K562 (cell line): Measurements from ENCODE around the gene ZNF609. TPM values are rescaled to one million over a fixed set of nuclear protein-coding genes. Genes with fewer than 3 reads are reported as not detected.
"Not testable (repeated sequence)": the region's sequence is repeated elsewhere in the genome, so short reads cannot be mapped to it uniquely, and the experiment has no call there.

ENCODE experiments used
- ATAC-seq: fragments of 200-7000 bp; cut with Tn5 transposase; 3 replicates; pipeline ENCODE4 v1.9.1; 2020; ENCODE audit warnings: moderate library complexity
- BruUV-seq: library from RNA; stranded (reverse); fragments of 400-500 nt; replicated peaks from 2 replicates; lab custom pipeline; 2021; lab: Mats Ljungman, UMichigan
- CTCF ChIA-PET: fragments of 300-600 bp; formaldehyde crosslinking; extraction: SDS; loops from one replicate; lab custom pipeline; 2021; ENCODE audit warnings: low intra/inter-chr PET ratio; lab: Yijun Ruan, JAX
- POLR2A ChIA-PET: fragments of 300-600, 350-650 bp; sonication (Branson Sonifier 250); formaldehyde crosslinking; extraction: SDS; loops from one replicate; lab custom pipeline; 2021; ENCODE audit warnings: antibody characterized with exemption, inconsistent platforms; lab: Yijun Ruan, JAX
- DNase-seq, 4 experiments: peaks; one replicate each; pipeline versions ENCODE4 v3.0.0 to v3.0.0-alpha.2; 2011 to 2018; ENCODE audit warnings: low spot score in 3 of 4, mixed read lengths in 3 of 4; ENCODE audit errors: extremely low read depth in 1 of 4
- FAIRE-seq: peaks from 2 replicates; lab custom pipeline; 2011; peaks lifted over from hg19 to GRCh38; lab: Jason Lieb, UNC
- H2AFZ ChIP-seq: 2 replicates; pipeline ENCODE4 v1.6.0; 2011; ENCODE audit warnings: low read depth, low read length, control low read depth, inconsistent platforms
- H3K27ac ChIP-seq: fragments of 200-600 bp; 3 replicates; pipeline ENCODE4 v1.8.0; 2011; ENCODE audit warnings: low read depth, mild to moderate bottlenecking, control low read depth, inconsistent platforms, low read length, moderate library complexity, mixed read lengths; ENCODE audit errors: extremely low read depth
- H3K27me3 ChIP-seq, 2 experiments: fragments of 300-600 bp in 1 of 2; 2 replicates in 1 of 2; 3 replicates in 1 of 2; pipeline versions ENCODE4 v1.6.0 to v1.8.0; 2011; ENCODE audit warnings: inconsistent platforms in 2 of 2, low read length in 2 of 2, mild to moderate bottlenecking in 1 of 2, mixed read lengths in 1 of 2, moderate library complexity in 1 of 2; ENCODE audit not compliant: control insufficient read depth in 2 of 2, insufficient read depth in 2 of 2
- H3K36me3 ChIP-seq: fragments of 300-600 bp; 3 replicates; pipeline ENCODE4 v1.8.0; 2011; ENCODE audit warnings: mild to moderate bottlenecking, low read length, inconsistent platforms; ENCODE audit not compliant: control insufficient read depth, insufficient read depth
- H3K4me1 ChIP-seq, 2 experiments: fragments of 200-600 bp in 1 of 2; replicated peaks in 1 of 2; 2 replicates in 1 of 2; 3 replicates in 1 of 2; pipeline versions ENCODE4 v1.5.1 to v1.8.0; 2011; ENCODE audit warnings: inconsistent platforms in 2 of 2, low read length in 2 of 2, mild to moderate bottlenecking in 1 of 2, mixed read lengths in 1 of 2, moderate library complexity in 1 of 2; ENCODE audit not compliant: control insufficient read depth in 2 of 2, insufficient read depth in 2 of 2
- H3K4me2 ChIP-seq: 2 replicates; pipeline ENCODE4 v1.6.1; 2011; ENCODE audit warnings: low read length, control low read depth, inconsistent platforms, mixed read lengths; ENCODE audit not compliant: insufficient read depth
- H3K4me3 ChIP-seq: fragments of 200-600 bp; sonication (generic), shearing (Covaris generic); 2 replicates; pipeline ENCODE4 v1.5.1; 2016; ENCODE audit warnings: control low read depth, inconsistent platforms
- H3K79me2 ChIP-seq: fragments of 200-600 bp; 3 replicates; pipeline ENCODE4 v1.8.0; 2011; ENCODE audit warnings: low read length, inconsistent platforms; ENCODE audit not compliant: control insufficient read depth, insufficient read depth
- H3K9ac ChIP-seq, 2 experiments: 2 replicates each; pipeline versions ENCODE4 v1.6.0 to v1.6.1; 2011; ENCODE audit warnings: low read depth in 2 of 2, low read length in 2 of 2, control low read depth in 1 of 2, inconsistent platforms in 1 of 2, mild to moderate bottlenecking in 1 of 2, mixed read lengths in 1 of 2; ENCODE audit not compliant: insufficient read depth in 1 of 2
- H3K9me1 ChIP-seq: one replicate; pipeline ENCODE4 v1.6.0; 2011; ENCODE audit warnings: inconsistent platforms, mild to moderate bottlenecking, low read length, moderate library complexity; ENCODE audit not compliant: control insufficient read depth, insufficient read depth
- H3K9me3 ChIP-seq: replicated peaks from 2 replicates; pipeline ENCODE4 v1.5.1; 2011; ENCODE audit warnings: low read depth, low read length, inconsistent platforms; ENCODE audit not compliant: control insufficient read depth, insufficient read depth
- H4K20me1 ChIP-seq: replicated peaks from 2 replicates; pipeline ENCODE4 v1.6.1; 2011; ENCODE audit warnings: low read length, inconsistent platforms, mixed read lengths; ENCODE audit not compliant: control insufficient read depth, insufficient read depth
- CEBPB ChIP-seq: fragments of 450-650 bp; IDR thresholded peaks from 2 replicates; pipeline ENCODE4 v1.6.1; 2016; ENCODE audit warnings: missing genetic modification characterization, missing compliant biosample characterization
- CEBPG ChIP-seq, 3 experiments: fragments of 200-800 bp in 1 of 3; sonication (Bioruptor generic) in 1 of 3; sonication (generic) in 1 of 3; formaldehyde crosslinking in 1 of 3; IDR thresholded peaks in 2 of 3; conservative IDR thresholded peaks in 1 of 3; 2 replicates each; pipeline versions ENCODE4 v1.6.1 to v1.8.0; 2016 to 2022; ENCODE audit warnings: missing compliant biosample characterization in 2 of 3, missing genetic modification characterization in 2 of 3, mild to moderate bottlenecking in 1 of 3, missing genetic modification reagents in 1 of 3
- FOXM1 ChIP-seq, 2 experiments: fragments of 450-650 bp in 1 of 2; sonication (generic) in 1 of 2; formaldehyde crosslinking in 1 of 2; IDR thresholded peaks; 2 replicates each; pipeline versions ENCODE4 v1.6.1 to v1.9.0; 2017 to 2022; ENCODE audit warnings: low read depth in 2 of 2, mild to moderate bottlenecking in 2 of 2, missing genetic modification reagents in 1 of 2, moderate library complexity in 1 of 2
- NR2C1 ChIP-seq, 2 experiments: fragments of 450-650 bp; IDR thresholded peaks; 2 replicates each; pipeline ENCODE4 v1.6.1; 2017; ENCODE audit warnings: mild to moderate bottlenecking in 2 of 2, antibody characterized with exemption in 1 of 2, inconsistent platforms in 1 of 2, missing compliant biosample characterization in 1 of 2, missing genetic modification characterization in 1 of 2
- NR2C2 ChIP-seq, 2 experiments: fragments of 200-800 bp in 1 of 2; sonication (Bioruptor generic) in 1 of 2; sonication (generic) in 1 of 2; formaldehyde crosslinking in 1 of 2; IDR thresholded peaks; 2 replicates each; pipeline versions ENCODE4 v1.6.1 to v1.8.0; 2016 to 2022; ENCODE audit warnings: mild to moderate bottlenecking in 1 of 2, missing compliant biosample characterization in 1 of 2, missing genetic modification characterization in 1 of 2, missing genetic modification reagents in 1 of 2
- RREB1 ChIP-seq: fragments of 250-450 bp; sonication (Bioruptor Pico); IDR thresholded peaks from 2 replicates; pipeline ENCODE4 v1.4.0; 2020
- SMARCE1 ChIP-seq: fragments of 450-650 bp; IDR thresholded peaks from 2 replicates; pipeline ENCODE4 v1.7.1; 2016; ENCODE audit warnings: mild to moderate bottlenecking
- SOX6 ChIP-seq: fragments of 450-650 bp; IDR thresholded peaks from 2 replicates; pipeline ENCODE4 v1.6.1; 2014; ENCODE audit warnings: mild to moderate bottlenecking
- SPI1 ChIP-seq: IDR thresholded peaks from 2 replicates; pipeline ENCODE4 v1.6.1; 2011; ENCODE audit warnings: low read depth, low read length, control low read depth, borderline replicate concordance
- TRIM24 ChIP-seq, 2 experiments: fragments of 450-650 bp; IDR thresholded peaks; 2 replicates each; pipeline ENCODE4 v1.6.1; 2016
- WGBS: fragments of 100-300 bp; shearing (Covaris generic); methylation state at CpG from one replicate; pipeline ENCODE4 v1.1.6; 2016; ENCODE audit warnings: low coverage, mixed read lengths; ENCODE audit not compliant: insufficient coverage; ENCODE audit errors: missing lambda C conversion rate; 5-methylcytosine and 5-hydroxymethylcytosine counted together
- in situ Hi-C: fragments of 300-500 bp; cut with MboI; formaldehyde crosslinking; loops from 4 replicates; pipeline ENCODE4 v1.15.0; 2018; ENCODE audit warnings: inconsistent platforms, mixed read lengths
- intact Hi-C: fragments of 100-400 bp; cut with micrococcal nuclease; formaldehyde crosslinking; loops from 2 replicates; pipeline ENCODE4 v1.14.2; 2022
- polyA plus RNA-seq, 8 experiments: library from polyadenylated mRNA; depleted of rRNA in 4 of 8; stranded (reverse) in 5 of 8; unstranded in 3 of 8; fragments of >200 nt; fragmentation: Nextera tagmentation in 2 of 8; fragmentation: Illumina TruSeq in 1 of 8; extraction: Ambion mirVana in 2 of 8; extraction: Trizol in 1 of 8; gene quantifications; 2 replicates each; pipeline versions ENCODE4 v1.2.1 to v1.2.3, GENCODE V29; 2011 to 2014; ENCODE audit warnings: inconsistent platforms in 1 of 8, missing spikeins in 1 of 8
- total RNA-seq, 7 experiments: library from RNA; depleted of rRNA in 6 of 7; stranded (reverse); fragments of >200 nt in 6 of 7; fragmentation: Illumina TruSeq in 2 of 7; extraction: Trizol in 2 of 7; gene quantifications; 2 replicates each; pipeline versions ENCODE4 v1.2.1 to v1.2.3, GENCODE V29; 2011 to 2021; ENCODE audit warnings: low replicate concordance in 1 of 7

Gene ZNF609
- total and polyA plus RNA-seq, 9 of the 15 experiments (the other 6 are each of a cell fraction or from before 2014, with no cell fraction given): 3.0 to 38.7 (median 17.8) TPM

DNA sequence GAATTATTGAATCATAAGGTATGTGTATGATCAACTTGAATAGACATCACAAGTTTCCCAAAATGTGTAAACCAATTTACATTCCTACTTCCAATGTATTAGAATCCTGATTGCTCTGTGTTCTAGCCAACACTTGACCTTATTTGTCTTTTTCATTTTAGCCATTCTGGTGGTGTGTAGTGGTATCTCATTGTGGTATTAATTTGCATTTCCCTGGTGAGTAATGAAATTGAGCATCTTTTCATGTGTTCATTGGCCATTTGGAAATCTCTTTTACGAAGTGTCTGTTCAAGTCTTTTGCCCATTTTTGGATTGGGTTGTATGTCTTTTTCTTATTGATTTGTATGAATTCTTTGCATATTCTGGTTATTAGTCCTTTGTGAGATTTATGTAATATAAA lies 177.0 kb downstream of the ZNF609 start (continued):
- no peak for TF ChIP-seq RREB1
- TF ChIP-seq TRIM24 (IDR thresholded peaks at IDR 0.05): peak; percentile 52 to 62; a peak in 3 of 4 replicates

GRCh38 chr15:64639744-64640143 lies 179.4 kb downstream of the ZNF609 start:
- H3K36me3 ChIP-seq; in situ Hi-C loops; FAIRE-seq; H2AFZ ChIP-seq; H3K9ac ChIP-seq; intact Hi-C loops; H4K20me1 ChIP-seq; H3K4me3 ChIP-seq; H3K9me1 ChIP-seq; H3K9me3 ChIP-seq; H3K4me2 ChIP-seq; H3K27ac ChIP-seq; ATAC-seq; DNase-seq; H3K4me1 ChIP-seq; H3K27me3 ChIP-seq; BruUV-seq; CTCF ChIA-PET; TF ChIP-seq FOXM1 (CRISPR knock-in tag; IDR thresholded peaks at IDR 0.05; ENCODE audit: low read depth); CEBPG (tag; conservative IDR thresholded peaks at IDR 0.05 in 1 of 2, IDR thresholded peaks at IDR 0.05 in 1 of 2); NR2C2 (CRISPR knock-in tag; IDR thresholded peaks at IDR 0.05): not testable (repeated sequence)
- TF ChIP-seq FOXM1 (IDR thresholded peaks at IDR 0.05; ENCODE audit: low read depth): peak; percentile 16; the same call in 1 of the 2 replicates
- peak; percentile 43; the same call in 1 of the 2 replicates for TF ChIP-seq SOX6
- TF ChIP-seq CEBPG (CRISPR knock-in tag; IDR thresholded peaks at IDR 0.05): 0 out of 2 replicates have a peak, but pooled peaks have one; percentile 17
- peak; percentile 54; the same call in 1 of the 2 replicates for TF ChIP-seq NR2C1 (IDR thresholded peaks at IDR 0.05)
- 0 out of 2 replicates have a peak, but pooled peaks have one; percentile 21 for TF ChIP-seq NR2C1 (tag; IDR thresholded peaks at IDR 0.05)
- TF ChIP-seq SMARCE1: peak; percentile 29; the same call in 1 of the 2 replicates
- TF ChIP-seq NR2C2 (tag; IDR thresholded peaks at IDR 0.05): peak; percentile 56; the same call in 1 of the 2 replicates
- TF ChIP-seq SPI1: peak; percentile 92
- peak; percentile 89 for TF ChIP-seq CEBPB (tag)
- WGBS: 67% methylated on average over 4 of the region's 4 CpGs
- peaks cover 45% of the 10 kb centered on the region for H3K79me2 ChIP-seq
- POLR2A ChIA-PET: interaction anchor here (0.6 to 1.6 kb wide), 3 partner anchors 20 to 346 kb away, joined by 3 read pairs; no protein-coding TSS in a partner anchor
